Fibroblast of upper back skin (primary cell): Measurements from ENCODE around the gene SAP130.
"Not testable (repeated sequence)": the region's sequence is repeated elsewhere in the genome, so short reads cannot be mapped to it uniquely, and the experiment has no call there.

Experiments
- DNase-seq: peaks from one replicate; pipeline ENCODE4 v3.0.0-alpha.2; 2013

Gene SAP130

GRCh38 chr2:127950264-127950663, 77.6 kb downstream of the SAP130 start:
- no peak for DNase-seq

GRCh38 chr2:127945281-127945680, 82.6 kb downstream of the SAP130 start:
- no peak for DNase-seq

- DNase-seq, result no peak
Observed at GRCh38 chr2:127943186-127943585, 84.7 kb downstream of the SAP130 start.

GRCh38 chr2:127942002-127942401, 85.9 kb downstream of the SAP130 start:
- peak; percentile 16 for DNase-seq

- DNase-seq, result no peak
Observed at GRCh38 chr2:127941461-127941860, 86.4 kb downstream of the SAP130 start.

GRCh38 chr2:127940641-127941040, 87.2 kb downstream of the SAP130 start:
- DNase-seq, result no peak

GRCh38 chr2:127935337-127935736, 92.5 kb downstream of the SAP130 start:
- no peak for DNase-seq

GRCh38 chr2:127932199-127932876, 95.5 kb downstream of the SAP130 start:
- DNase-seq, result peak; percentile 66

GRCh38 chr2:127929449-127929848, 98.4 kb downstream of the SAP130 start:
- no peak for DNase-seq

- no peak for DNase-seq
Observed at GRCh38 chr2:127927384-127927783, 100.5 kb downstream of the SAP130 start.

- DNase-seq, result no peak
Observed at GRCh38 chr2:127917916-127918315, 109.9 kb downstream of the SAP130 start.

GRCh38 chr2:127913808-127914457, 113.9 kb downstream of the SAP130 start:
- no peak for DNase-seq

GRCh38 chr2:127911737-127912136, 116.1 kb downstream of the SAP130 start:
- no peak for DNase-seq

GRCh38 chr2:127910415-127910814, 117.4 kb downstream of the SAP130 start:
- no peak for DNase-seq

GRCh38 chr2:127909019-127909418, 118.8 kb downstream of the SAP130 start:
- DNase-seq, result no peak

GRCh38 chr2:127907733-127908400, 120.0 kb downstream of the SAP130 start:
- not testable (repeated sequence) for DNase-seq

- no peak for DNase-seq
Observed at GRCh38 chr2:127906206-127906926, 121.5 kb downstream of the SAP130 start.

GRCh38 chr2:127901339-127902056, 126.4 kb downstream of the SAP130 start:
- DNase-seq, result no peak

- no peak for DNase-seq
Observed at GRCh38 chr2:127897531-127898211, 130.2 kb downstream of the SAP130 start.

- DNase-seq, result no peak
Observed at GRCh38 chr2:127893494-127893893, 134.4 kb downstream of the SAP130 start.

- DNase-seq, result no peak
Observed at GRCh38 chr2:127893033-127893432, 134.8 kb downstream of the SAP130 start.

GRCh38 chr2:127891811-127892210, 136.0 kb downstream of the SAP130 start:
- no peak for DNase-seq
